Adrenal gland (tissue), 12 donors: ENCODE results near the gene PFN1. TPM values are rescaled to one million over a fixed set of nuclear protein-coding genes. Genes with fewer than 3 reads are reported as not detected.

Experiments
- DNase-seq, 7 donors: peaks; one replicate each; pipeline ENCODE4 v3.0.0-alpha.2; 2019 to 2020
- H3K27ac ChIP-seq, 5 donors: fragments of 200-600 bp; sonication (generic) in 4 of 5; 1 replicate in 3 of 5; 2 replicates in 2 of 5; pipeline versions ENCODE4 v1.5.1 to v1.8.0; 2016 to 2020; ENCODE audit warnings: mild to moderate bottlenecking in 1 of 5
- H3K27me3 ChIP-seq: fragments of 200-600 bp; 2 replicates; pipeline ENCODE4 v1.8.0; 2021
- H3K36me3 ChIP-seq, 2 donors: fragments of 200-600 bp; replicated peaks in 1 of 2; 1 replicate in 1 of 2; 2 replicates in 1 of 2; pipeline versions ENCODE4 v1.5.1 to v1.8.0; 2018 to 2022
- H3K4me1 ChIP-seq, 2 donors: fragments of 200-600 bp; replicated peaks in 1 of 2; 1 replicate in 1 of 2; 2 replicates in 1 of 2; pipeline versions ENCODE4 v1.5.1 to v1.8.0; 2018 to 2021
- H3K4me3 ChIP-seq, 4 donors: fragments of 200-600 bp; sonication (generic) in 3 of 4; one replicate each; pipeline ENCODE4 v1.5.1; 2016 to 2018
- H3K9me3 ChIP-seq, 3 donors: fragments of 200-600 bp; sonication (generic) in 1 of 3; replicated peaks in 1 of 3; 1 replicate in 2 of 3; 2 replicates in 1 of 3; pipeline versions ENCODE4 v1.5.1 to v1.8.0; 2016 to 2021
- POLR2A ChIP-seq, 2 donors: fragments of 450-650 bp; IDR thresholded peaks; one replicate each; pipeline ENCODE4 v1.6.1; 2017; ENCODE audit warnings: antibody characterized with exemption in 2 of 2, mild to moderate bottlenecking in 2 of 2, moderate library complexity in 1 of 2
- WGBS, 4 donors: extraction: QIAGEN DNeasy Blood & Tissue Kit in 2 of 4; methylation state at CpG; one replicate each; pipeline versions ENCODE4 v1.1.5 to v1.1.7; 2013 to 2017; 5-methylcytosine and 5-hydroxymethylcytosine counted together
- intact Hi-C, 2 donors: fragments of 100-400 bp; cut with DNase I; formaldehyde crosslinking; loops; one replicate each; pipeline versions ENCODE4 v1.14.1 to v1.15.0; 2022 to 2023
- polyA plus RNA-seq, 3 donors: library from polyadenylated mRNA; stranded (reverse); fragments of 200-250 nt in 2 of 3; fragments of 350-450 nt in 1 of 3; fragmentation: Illumina TruSeq in 1 of 3; extraction: RNeasy Lipid Tissue Mini Kit (QIAGEN cat#74804) in 1 of 3; gene quantifications; one replicate each; pipeline ENCODE4 v1.2.3, GENCODE V29; 2013 to 2014
- total RNA-seq, 9 donors: library from RNA; depleted of rRNA in 4 of 9; stranded (reverse); fragments of >200 nt in 4 of 9; fragments of 120-200 nt in 1 of 9; fragmentation: NEBNext Ultra II Directional in 1 of 9; extraction: Animal tissue kit (Norgen Biotek cat#: 25700) in 1 of 9; gene quantifications; one replicate each; pipeline versions ENCODE4 v1.1.0 to v1.2.4, GENCODE V29; 2013 to 2023
- TF ChIP-seq, protein P1 (sequence below), 6 experiments: fragments of 450-650 bp in 4 of 6; fragments of 200-600 bp in 2 of 6; sonication (generic) in 1 of 6; IDR thresholded peaks; 1 replicate in 5 of 6; 2 replicates in 1 of 6; pipeline versions ENCODE4 v1.5.1 to v1.8.0; 2016 to 2021; ENCODE audit warnings: antibody characterized with exemption in 6 of 6, mild to moderate bottlenecking in 2 of 6, moderate library complexity in 1 of 6
- donor health status: healthy with polysubstance abuse.
- donor health status: Bipolar disorder and iron deficiency.
- donor health status: DM: yes; HTN: yes; CAD: no.
- donor health status: DM: no; HTN: no; CAD: no.
- donor health status: DM: no; HTN: no; CAD: no.
- donor health status: DM: yes; HTN: yes; CAD: no.

PFN1 gene
- total and polyA plus RNA-seq, 12 donors = 310 to 1,056 (median 423) TPM

DNA sequence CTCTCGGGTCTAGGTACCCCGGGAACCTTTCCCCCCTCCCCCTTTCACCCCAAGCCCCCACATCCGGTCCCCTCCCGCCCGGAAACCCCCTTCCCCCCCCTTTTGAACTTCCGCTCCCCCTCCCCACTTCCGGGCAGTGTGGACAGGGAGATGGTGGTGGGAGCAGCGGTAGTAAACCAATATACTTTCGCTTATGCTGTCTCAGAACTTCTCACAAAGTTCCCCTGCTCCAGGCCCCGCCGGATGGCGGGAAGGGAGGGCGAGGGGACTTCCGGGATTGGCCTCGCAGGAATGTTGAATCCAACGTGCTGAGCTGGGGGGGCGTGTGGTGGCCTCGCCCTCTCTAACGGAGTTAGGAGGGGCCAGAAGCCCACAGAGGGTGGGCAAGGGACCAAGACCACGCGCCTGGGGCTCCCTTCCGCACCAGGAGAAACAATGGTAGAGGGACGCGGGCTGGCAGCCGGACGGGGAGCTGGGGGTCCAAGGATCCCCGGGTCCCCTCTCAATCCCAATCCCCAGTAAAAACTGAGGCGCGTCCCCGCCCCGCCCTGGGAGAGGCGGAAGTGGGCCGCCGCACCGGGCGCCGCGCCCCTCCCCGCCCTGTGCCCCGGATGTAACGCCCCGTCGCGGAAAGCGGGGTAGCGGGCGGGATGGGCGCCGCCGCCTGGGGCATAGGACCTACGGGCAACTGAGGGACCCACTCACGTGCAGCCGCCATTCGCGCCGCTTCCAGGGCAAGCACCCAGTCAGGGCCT, 742 bp downstream of the PFN1 start:
- Histone ChIP-seq H3K27me3 (no peaks in the 10 kb centered on the region), H3K4me3 (peak overlapping the region; percentile 85 to 98 (median 98)), H3K36me3 (peaks cover 0 to 42% of the 10 kb centered on the region in 2 donors), H3K27ac (peak overlapping the region; percentile 87 to 99 (median 96)), H3K4me1 (peaks cover 30 to 39% of the 10 kb centered on the region in 2 donors), H3K9me3 (no peaks in the 10 kb centered on the region)
- no peak for TF ChIP-seq POLR2A (IDR thresholded peaks at IDR 0.05)
- TF ChIP-seq, protein P1, sequence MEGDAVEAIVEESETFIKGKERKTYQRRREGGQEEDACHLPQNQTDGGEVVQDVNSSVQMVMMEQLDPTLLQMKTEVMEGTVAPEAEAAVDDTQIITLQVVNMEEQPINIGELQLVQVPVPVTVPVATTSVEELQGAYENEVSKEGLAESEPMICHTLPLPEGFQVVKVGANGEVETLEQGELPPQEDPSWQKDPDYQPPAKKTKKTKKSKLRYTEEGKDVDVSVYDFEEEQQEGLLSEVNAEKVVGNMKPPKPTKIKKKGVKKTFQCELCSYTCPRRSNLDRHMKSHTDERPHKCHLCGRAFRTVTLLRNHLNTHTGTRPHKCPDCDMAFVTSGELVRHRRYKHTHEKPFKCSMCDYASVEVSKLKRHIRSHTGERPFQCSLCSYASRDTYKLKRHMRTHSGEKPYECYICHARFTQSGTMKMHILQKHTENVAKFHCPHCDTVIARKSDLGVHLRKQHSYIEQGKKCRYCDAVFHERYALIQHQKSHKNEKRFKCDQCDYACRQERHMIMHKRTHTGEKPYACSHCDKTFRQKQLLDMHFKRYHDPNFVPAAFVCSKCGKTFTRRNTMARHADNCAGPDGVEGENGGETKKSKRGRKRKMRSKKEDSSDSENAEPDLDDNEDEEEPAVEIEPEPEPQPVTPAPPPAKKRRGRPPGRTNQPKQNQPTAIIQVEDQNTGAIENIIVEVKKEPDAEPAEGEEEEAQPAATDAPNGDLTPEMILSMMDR (IDR thresholded peaks at IDR 0.05) = no peak
- intact Hi-C loops = no loop called here
- DNase-seq = peak in 6 of 7 donors; percentile 55 to 74 (median 60)
- 0 to 1% (median 0%) methylated on average over 2 to 56 of the region's 56 CpGs for WGBS, 4 donors

- peaks cover 0 to 48% of the 10 kb centered on the region in 2 donors for H3K36me3 ChIP-seq
- H3K4me1 ChIP-seq = peaks cover 30 to 41% of the 10 kb centered on the region in 2 donors
- H3K27ac ChIP-seq = peak overlapping the region in 4 of 5 donors; percentile 92 to 99 (median 98)
- peak in 1 of 7 donors; percentile 43 for DNase-seq
- no peaks in the 10 kb centered on the region for H3K27me3 ChIP-seq
- peak overlapping the region in 2 of 4 donors; percentile 85 to 98 for H3K4me3 ChIP-seq
- no peaks in the 10 kb centered on the region for H3K9me3 ChIP-seq
- TF ChIP-seq, protein P1 (IDR thresholded peaks at IDR 0.05) = no peak
- no peak for TF ChIP-seq POLR2A (IDR thresholded peaks at IDR 0.05)
- WGBS, 4 donors = 0 to 9% (median 1%) methylated on average over 7 of the region's 7 CpGs
- intact Hi-C loops = no loop called here
Observed at GRCh38 chr17:4947010-4947410, 1.3 kb downstream of the PFN1 start.

GRCh38 chr17:4946312-4946976, 1.9 kb downstream of the PFN1 start:
- Histone ChIP-seq H3K9me3 (no peaks in the 10 kb centered on the region), H3K36me3 (peaks cover 0 to 49% of the 10 kb centered on the region in 2 donors), H3K4me3 (peak overlapping the region in 1 of 4 donors; percentile 85), H3K4me1 (peaks cover 32 to 46% of the 10 kb centered on the region in 2 donors), H3K27me3 (no peaks in the 10 kb centered on the region), H3K27ac (peak overlapping the region in 3 of 5 donors; percentile 75 to 99 (median 92))
- 28 to 36% (median 29%) methylated on average over 12 to 16 of the region's 16 CpGs for WGBS, 4 donors
- TF ChIP-seq, protein P1 (IDR thresholded peaks at IDR 0.05) = no peak
- no peak for TF ChIP-seq POLR2A (IDR thresholded peaks at IDR 0.05)
- DNase-seq = peak in 1 of 7 donors; percentile 25
- intact Hi-C loops = no loop called here

- intact Hi-C loops = no loop called here
- Histone ChIP-seq H3K9me3 (no peaks in the 10 kb centered on the region), H3K27ac (peak overlapping the region in 3 of 5 donors; percentile 53 to 99 (median 75)), H3K36me3 (peaks cover 0 to 49% of the 10 kb centered on the region in 2 donors), H3K4me3 (peak overlapping the region in 1 of 4 donors; percentile 85), H3K4me1 (peaks cover 37 to 52% of the 10 kb centered on the region in 2 donors), H3K27me3 (no peaks in the 10 kb centered on the region)
- 26 to 42% (median 38%) methylated on average over 4 of the region's 4 CpGs for WGBS, 4 donors
- TF ChIP-seq POLR2A (IDR thresholded peaks at IDR 0.05) = no peak
- TF ChIP-seq, protein P1 (IDR thresholded peaks at IDR 0.05) = no peak
- DNase-seq = no peak
Observed at GRCh38 chr17:4945944-4946280, 2.4 kb downstream of the PFN1 start.
